GM20000 (cell line): ENCODE data around the gene TBCK.

Source experiments
- DNase-seq: peaks from one replicate; pipeline ENCODE4 v3.0.0; 2012; ENCODE audit warnings: low spot score
- TF ChIP-seq, protein P1 (sequence below): IDR thresholded peaks from 2 replicates; pipeline ENCODE4 v1.5.1; 2012; ENCODE audit warnings: mild to moderate bottlenecking, control low read depth; ENCODE audit errors: extremely low read depth, missing control alignments

The TBCK gene

DNA sequence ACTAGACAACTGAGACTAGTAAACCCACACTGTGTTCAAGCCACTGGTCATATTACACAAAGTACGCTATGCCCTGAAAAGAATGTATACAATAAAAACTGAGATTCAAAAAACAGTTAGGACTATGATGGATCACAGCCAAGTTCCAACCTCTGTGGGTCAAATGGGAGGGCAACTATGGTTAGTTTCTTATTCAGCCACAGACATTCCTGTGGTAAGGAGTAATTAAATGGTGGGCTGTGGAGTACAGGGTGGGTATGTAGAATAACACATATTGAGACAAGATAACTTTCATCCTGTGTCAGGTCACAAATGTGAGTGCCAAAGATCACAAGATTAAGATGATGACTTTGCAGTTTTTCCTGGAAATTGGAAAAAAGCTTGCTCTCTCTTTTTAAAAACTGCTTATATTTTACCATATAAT lies 253.5 kb downstream of the TBCK start:
- TF ChIP-seq, protein P1, sequence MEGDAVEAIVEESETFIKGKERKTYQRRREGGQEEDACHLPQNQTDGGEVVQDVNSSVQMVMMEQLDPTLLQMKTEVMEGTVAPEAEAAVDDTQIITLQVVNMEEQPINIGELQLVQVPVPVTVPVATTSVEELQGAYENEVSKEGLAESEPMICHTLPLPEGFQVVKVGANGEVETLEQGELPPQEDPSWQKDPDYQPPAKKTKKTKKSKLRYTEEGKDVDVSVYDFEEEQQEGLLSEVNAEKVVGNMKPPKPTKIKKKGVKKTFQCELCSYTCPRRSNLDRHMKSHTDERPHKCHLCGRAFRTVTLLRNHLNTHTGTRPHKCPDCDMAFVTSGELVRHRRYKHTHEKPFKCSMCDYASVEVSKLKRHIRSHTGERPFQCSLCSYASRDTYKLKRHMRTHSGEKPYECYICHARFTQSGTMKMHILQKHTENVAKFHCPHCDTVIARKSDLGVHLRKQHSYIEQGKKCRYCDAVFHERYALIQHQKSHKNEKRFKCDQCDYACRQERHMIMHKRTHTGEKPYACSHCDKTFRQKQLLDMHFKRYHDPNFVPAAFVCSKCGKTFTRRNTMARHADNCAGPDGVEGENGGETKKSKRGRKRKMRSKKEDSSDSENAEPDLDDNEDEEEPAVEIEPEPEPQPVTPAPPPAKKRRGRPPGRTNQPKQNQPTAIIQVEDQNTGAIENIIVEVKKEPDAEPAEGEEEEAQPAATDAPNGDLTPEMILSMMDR, result no peak
- DNase-seq, result no peak

DNA sequence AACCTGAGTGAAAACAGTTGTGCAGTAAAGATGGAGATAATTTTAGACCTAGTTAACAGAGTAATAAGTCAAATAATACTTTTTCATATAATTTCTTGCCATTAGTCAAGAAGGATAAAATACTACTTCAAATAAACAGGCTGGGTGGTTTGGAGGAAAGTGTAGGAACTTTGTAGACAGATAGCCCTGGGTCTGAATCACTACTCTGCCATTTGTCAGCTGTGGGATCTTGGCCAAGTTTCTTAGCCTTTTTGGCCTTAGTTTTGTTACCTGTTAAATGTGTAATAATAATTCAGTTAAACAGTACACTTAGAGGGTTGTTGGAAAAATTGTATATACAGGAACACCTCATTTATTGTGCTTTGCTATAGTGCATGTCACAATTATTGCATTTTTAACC lies 257.1 kb downstream of the TBCK start:
- TF ChIP-seq, protein P1, result no peak
- no peak for DNase-seq

DNA sequence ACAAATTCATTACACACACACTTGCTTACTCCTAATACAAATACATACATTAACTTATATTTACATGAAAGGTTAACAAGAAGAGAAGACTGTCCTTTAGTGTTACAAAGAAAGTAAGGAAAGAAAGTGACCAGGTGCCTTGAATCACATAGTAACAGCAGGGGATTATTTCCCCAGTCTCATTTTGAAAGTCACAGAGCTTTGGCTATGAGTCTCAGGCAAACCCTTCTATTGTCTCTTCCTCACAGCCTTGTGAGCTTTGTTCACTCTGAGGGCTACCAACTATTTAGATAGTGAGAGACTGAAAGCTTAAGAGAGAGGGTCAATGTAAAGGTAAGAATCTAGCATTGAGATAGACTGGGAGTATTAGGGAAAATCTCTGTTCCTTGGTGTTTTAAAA lies 259.1 kb downstream of the TBCK start:
- no peak for DNase-seq
- TF ChIP-seq, protein P1, result no peak

- TF ChIP-seq, protein P1, result no peak
- no peak for DNase-seq
These were observed 264.5 kb downstream of the TBCK start for GRCh38 chr4:106051514-106051913.

GRCh38 chr4:106049490-106049889 lies 266.5 kb downstream of the TBCK start:
- no peak for DNase-seq
- TF ChIP-seq, protein P1, result no peak

- DNase-seq, result no peak
- TF ChIP-seq, protein P1, result no peak
These were observed 267.6 kb downstream of the TBCK start for GRCh38 chr4:106048250-106048971.

- TF ChIP-seq, protein P1, result no peak
These were observed 269.9 kb downstream of the TBCK start for GRCh38 chr4:106046083-106046482.

More at GRCh38 chr4:106046083-106046482, 269.9 kb downstream of the TBCK start:
- DNase-seq, result no peak
